ENCODE data around the gene TIMP2.

The TIMP2 gene

DNA sequence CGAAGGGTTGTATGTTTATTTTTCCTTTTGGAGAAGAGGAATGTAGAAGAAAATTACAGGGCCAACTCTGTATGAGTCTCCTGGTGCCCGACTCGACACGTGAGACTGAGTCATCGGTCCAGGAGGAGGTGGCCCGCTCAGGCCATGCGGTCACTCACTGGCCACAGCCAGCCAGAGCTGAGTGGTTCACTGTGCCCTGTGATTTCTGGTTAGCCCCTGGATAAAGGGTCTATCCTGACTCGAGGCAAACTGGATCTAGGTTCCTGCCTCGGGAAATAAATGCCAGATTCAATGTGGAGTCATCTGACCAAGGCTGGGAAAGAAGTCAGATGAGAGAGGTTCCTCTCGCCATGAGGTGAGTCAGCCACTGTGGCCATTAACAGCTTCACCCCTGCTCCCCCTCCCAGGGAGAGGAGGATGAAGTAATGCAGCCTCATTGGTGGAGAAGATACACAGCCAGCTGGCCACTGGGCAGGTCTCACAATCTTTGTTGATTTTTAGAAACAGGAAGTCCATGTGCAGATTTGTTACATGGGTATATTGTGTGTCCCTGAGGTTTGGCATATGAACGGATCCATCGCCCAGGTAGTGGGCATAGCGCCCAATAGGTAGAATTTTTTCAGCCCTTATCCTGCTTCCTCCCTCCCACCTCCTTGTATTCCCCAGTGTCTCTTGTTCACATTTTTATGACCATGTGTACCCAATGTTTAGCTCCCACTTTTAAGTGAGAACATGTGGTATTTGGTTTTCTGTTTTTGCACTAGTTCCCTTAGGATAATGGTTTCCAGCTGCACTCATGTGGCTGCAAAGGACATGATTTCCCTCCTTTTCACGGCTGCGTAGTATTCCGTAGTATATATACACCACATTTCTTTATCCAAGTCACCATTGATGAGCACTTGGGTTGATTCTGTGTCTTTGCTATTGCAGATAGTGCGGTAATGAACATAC, 62.8 kb downstream of the TIMP2 start:
- no peak for DNase-seq

DNA sequence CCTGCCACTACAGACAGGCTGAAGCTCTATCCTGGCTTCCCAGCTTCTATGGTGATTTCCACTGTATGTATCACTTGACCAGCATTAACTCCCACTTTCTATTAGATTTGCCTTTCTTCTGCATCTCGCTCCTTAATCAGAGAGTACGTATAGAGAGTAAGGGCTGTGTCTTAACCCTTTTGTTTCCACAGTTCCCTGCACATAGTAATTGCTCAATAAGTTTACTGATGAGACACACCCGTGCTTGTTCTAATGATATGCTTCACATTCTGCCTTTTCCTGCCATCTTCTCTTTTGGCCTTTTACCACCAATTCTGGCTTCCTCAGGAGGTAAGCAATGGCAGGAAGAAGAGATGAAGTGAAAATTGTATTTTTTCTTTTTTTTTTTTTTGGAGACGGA, 64.0 kb downstream of the TIMP2 start:
- DNase-seq = no peak

DNA sequence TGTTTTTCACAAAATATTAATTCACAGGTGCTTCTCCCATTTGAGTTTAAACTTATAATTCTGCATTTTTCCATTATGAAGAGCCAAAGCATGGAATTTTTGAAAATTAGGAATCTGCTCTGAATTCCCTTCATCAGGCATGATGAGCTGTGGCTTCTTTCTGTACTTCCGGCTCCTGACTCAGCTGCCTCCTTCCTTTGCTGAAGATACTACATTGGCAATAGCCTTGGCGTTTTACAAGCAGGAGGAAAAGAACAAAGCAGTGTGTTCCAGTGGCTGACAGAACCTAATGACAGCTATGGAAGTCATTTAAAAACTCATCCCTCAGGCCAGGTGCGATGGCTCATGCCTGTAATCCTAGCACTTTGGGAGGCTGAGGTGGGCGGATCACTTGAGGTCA, 66.1 kb downstream of the TIMP2 start:
- no peak for DNase-seq

DNA sequence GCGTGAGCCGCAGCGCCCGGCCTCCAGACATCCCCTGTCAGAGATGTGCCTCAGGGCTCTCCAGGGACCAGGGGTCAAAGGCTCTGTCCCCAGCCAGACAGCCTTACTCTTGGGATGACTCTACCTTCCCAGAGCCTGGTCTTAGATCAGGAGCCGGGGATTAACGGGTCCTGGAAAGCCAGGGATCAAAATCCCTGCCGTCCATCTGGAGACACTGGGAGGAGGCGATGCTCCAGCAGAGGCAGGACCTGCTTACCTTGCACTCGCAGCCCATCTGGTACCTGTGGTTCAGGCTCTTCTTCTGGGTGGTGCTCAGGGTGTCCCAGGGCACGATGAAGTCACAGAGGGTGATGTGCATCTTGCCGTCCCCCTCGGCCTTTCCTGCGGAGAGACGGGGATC, 67.9 kb downstream of the TIMP2 start:
- no peak for DNase-seq

DNA sequence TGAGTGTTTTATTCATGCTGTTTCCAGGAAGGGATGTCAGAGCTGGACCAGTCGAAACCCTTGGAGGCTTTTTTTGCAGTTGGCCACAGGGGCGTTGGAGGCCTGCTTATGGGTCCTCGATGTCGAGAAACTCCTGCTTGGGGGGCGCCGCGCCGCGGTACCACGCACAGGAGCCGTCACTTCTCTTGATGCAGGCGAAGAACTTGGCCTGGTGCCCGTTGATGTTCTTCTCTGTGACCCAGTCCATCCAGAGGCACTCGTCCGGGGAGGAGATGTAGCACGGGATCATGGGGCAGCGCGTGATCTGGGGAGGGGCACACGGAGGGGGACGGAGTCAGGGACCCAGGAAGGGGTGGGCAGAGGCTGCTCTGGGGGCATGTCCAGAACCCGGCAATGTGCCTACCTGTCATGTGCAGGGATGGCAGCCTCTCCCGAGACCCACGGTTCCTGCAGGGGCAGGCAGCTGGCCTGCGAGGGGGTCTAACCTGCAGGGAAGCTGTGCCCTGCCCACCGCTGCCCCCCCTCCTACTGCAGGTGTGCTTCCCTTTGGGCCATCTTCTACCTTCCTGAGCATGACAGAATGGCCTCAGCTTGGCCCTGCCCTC, 69.5 kb downstream of the TIMP2 start:
- no peak for DNase-seq

DNA sequence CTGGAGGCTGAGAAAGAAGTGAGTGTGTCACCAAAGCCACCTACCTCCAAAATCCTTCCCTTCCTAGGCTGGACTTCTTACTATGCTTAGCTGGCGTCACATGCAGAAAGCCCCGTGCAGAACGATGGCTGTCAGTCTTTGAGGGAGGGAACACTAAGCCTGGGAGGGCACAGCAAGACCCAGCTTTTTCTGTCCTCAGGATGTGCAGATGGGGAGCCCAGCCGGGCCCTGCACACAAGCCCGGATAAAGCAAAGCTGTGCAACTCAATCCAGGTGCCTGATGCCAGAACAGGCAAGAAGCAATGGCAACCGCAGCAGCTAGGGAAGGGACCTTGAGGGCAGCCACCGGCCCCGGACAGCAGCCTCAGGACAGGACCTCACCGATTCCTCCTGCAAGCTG, 70.7 kb downstream of the TIMP2 start:
- no peak for DNase-seq

DNA sequence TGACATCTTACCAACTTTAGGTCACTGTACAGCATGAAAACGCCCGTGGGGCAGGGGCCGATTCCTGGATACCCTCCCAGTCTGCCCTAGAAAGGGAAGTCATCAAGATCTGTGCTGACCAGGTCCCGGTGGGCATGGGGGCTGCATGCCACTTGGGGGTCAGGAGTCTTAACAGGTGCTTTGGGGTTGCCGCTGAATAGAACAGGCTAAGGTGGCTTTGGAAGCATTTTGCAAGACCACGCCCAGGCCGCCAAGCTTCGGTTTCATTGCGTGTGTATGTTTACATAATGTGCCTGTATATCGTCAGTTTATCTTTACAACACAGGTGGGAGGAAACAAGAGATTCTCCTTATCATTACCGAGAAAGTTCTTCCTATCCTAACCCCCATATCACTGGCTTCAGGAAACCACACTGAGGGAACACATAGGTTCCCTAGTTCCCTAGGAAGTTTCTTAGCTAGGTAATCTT, 71.2 kb downstream of the TIMP2 start:
- DNase-seq = no peak

DNA sequence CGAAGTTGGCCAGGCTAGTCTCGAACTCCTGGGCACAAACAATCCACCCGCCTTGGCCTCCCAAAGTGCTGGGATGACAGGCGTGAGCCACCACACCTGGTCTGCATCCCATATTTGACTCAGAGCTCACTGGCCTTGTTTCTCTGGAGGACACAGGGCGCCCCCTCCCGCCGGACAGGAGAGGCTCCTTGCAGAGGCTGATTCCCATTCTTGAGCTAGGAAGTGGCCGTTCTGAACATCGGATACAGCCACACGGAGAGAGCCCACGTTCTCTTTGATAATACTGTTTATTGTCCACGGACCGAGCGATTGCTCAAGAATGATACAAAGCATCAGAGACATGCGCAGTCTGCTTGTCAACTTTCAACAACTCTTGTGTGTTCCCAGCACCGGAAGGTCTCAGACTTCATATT, 72.5 kb downstream of the TIMP2 start:
- no peak for DNase-seq

DNA sequence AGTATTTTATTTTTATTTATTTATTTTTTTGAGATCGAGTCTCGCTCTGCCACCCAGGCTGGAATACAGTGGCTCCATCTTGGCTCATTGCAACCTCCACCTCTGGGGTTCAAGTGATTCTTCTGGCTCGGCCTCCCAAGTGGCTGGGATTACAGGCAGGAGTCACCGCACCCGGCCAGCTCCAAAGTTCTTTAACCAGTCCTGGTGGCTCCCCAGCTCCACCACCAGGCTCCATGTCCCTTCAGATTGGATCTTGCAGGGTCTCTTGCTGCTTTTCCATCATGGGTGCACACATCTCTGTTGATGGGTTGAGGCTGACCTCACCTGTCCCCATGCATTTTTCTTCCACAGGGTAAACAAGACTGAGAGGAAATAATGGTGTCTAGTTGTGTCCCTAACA, 76.2 kb downstream of the TIMP2 start:
- no peak for DNase-seq

DNA sequence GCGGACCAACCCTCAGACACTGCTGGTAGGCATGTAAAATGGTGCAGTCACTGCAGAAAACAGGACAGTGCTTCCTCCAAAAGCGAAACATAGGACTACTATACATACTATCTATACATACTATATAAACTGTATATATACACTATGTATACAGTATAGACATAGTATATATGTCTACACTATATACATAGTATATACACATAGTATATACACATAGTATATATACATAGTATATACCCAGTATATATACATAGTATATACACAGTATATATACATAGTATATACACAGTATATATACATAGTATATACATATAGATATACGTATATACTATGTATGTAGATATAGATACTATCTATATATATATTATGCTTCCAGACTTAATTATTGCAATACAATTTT, 78.1 kb downstream of the TIMP2 start:
- no peak for DNase-seq

DNA sequence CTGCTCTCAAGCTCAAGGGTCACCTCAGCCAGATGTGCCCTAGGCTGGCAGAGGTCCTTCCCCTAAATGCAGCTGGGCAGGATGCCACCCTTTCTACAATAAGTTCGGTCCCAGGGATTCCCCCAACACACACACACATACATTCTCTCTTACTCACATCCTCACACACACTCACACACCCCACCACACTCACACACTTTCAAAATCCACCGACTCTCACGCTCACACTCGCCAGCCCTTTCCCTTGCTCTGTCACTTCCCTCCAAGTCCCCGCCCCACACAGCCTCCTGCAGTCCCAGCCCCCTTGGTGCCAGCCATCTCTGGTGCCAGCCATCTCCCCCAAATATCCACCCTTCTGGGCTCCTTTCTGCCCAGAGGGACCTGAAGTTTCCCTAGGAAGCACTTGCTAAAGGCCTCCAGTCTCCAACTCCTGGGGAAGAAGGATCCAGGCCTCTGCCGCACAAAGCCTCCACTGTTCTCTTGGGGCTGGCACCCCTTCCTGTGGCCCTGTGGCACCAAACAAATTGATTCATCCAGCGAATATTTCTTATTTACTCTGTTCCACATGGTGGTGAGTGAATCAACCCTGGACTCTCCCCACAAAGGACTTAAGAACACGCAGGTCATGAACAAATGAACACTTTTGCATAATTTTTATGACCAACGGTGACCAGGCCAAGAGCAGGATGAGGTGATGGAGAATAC, 80.7 kb downstream of the TIMP2 start:
- no peak for DNase-seq

DNA sequence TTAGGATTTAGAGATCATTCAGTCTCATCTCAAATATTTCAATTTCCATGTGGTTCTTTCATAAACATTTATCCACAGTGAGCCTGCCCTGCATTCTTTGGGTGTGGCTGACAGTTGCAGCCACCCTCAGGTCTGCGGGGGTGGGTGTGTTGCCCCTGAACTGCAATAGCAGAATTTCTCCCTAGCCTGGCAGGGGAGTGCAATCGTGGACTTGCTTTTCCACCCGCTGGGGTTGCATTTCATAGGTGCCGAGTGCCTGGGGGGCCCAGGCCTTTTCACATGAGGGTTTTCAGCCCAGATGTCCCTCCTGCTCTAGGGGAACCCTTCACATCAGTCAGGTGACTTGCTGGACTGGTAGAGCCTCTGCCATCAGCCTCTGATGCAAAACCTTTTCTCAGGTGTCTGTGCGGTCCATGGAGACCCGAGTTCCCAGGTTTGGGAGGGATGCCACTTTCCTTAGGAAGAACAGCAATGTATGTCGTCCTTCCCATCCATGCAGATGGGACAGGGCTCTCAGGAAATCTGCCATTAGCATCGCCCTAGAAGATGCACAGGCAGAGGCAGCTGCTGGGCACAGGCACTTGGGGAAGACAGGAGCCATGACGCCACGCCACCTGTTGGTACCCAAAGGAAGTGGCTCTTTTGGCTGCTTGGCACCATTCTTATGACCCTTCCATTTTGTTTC, 82.2 kb downstream of the TIMP2 start:
- peak in 3 of 4 experiments; percentile 16 to 38 (median 19) for DNase-seq

DNA sequence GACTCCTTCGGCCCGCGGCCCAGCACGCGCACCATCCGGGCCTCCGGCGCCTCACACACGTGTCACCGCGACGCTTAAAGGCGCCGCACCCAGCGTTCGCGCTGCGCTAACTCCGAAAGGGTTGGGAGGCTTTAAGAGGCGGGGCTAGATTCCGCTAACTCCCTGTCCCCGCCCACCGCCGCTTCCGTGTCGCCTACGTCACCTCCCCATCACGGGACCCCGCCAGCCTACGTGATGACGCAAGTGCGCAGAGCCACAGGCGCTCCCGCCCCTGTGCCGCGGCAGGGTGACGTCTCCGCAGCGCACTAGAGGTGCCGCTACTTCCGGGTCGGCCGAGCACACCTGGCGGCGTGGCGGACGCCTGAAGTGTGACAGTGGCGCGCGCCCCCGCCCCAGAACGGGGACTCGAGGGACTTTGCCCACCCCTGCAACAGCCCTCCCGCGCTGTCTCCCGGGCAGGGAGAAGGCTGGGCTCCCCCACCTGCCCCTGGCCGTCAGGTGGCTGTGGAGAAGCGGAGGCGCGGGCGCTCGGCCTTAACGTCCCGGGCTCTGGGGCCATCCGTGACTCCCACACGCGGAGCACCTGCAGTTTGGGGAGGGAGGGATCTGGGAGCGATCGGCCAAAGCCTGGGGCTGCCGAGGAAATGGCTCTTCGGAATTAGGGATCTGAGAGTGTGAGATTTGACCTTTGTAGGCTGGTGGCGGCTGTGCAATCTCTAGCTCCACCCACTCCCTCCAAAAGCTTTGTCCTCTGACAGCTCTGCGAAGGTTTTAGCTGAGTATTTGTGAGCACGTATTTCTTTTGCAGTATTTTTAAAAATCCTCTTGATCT, 84.2 kb downstream of the TIMP2 start, which contains the start of gene USP36:
Gene USP36 (minus strand): TSS at position 35 of the 832 bp plus-strand sequence. CDS start 4,451 bp downstream, outside the sequence.
- DNase-seq = peak; percentile 99 to 100 (median 99)

DNA sequence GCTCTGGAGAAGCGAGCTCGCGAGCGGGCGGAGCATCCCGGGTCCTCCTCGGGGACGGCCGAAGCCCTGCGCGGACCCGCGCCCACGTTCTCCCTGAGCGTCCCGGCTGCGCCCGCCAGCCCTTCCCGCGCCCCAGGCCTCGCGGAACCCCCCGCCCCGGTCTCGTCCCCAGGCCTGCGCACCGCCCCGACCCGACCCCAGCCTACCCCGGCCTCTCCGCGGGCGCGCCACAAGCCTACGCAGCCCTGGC, 84.7 kb downstream of the TIMP2 start:
- peak in 1 of 4 experiments; percentile 55 for DNase-seq

DNA sequence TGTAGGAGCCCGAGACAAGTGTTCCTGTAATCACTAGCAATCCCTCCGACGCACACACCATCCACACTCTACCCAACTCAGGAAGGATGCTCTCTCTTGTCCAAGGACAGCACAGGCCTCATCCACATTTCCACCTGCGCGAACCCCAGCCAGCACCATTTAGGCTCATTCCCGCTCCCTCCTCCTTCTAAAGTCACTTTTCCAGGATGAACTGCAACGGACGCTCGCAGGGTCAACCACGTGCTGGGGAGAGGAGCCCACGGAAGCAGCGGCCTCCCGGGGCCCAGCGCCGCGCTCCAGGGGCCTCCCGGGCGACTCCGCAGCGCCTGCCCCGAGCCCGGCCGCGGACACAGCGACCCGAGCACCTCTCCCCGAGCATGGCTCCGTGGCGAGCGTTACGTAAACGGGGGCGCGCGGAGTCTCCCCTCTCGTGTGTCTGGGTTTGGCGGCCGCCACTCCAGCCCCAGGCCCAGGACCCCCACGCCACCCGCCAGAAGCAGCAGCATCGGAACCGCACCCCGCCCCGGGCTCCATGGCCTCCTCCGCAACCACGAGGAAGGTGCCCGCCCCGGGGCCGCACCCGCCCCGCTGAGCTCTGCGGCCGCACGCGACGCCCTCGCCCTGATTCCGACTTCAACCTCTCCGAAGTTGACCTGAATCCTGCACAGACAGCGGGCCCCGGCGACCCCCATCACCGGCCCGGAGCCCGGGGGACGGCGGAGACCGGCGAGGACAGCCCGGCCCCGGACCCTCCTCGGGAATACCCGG, 85.2 kb downstream of the TIMP2 start:
- DNase-seq = peak in 3 of 4 experiments; percentile 27 to 55 (median 41)

DNA sequence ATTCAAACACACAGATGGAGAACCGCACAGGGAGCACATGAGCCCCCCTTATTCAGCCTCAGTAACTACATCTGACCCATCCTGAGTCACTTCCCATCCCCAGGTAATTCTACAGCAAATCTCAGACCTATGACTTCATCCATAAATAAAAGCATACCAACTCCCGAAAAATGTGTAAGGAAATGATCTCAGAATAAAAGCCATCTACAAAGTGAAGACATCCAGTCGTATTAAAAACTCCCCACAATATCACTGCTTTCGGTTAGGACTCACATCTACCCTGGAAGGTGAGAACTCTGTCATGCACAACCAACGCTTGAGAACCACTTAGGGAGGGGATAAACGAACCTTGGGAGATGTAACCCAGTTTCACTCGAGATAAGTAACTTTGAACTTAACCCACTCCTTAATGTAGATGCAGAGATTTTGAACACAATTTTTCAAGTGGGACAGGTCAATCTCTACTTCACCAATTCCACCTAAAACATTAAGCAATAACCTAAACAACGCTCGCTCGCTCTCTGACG, 85.9 kb downstream of the TIMP2 start:
- no peak for DNase-seq

DNA sequence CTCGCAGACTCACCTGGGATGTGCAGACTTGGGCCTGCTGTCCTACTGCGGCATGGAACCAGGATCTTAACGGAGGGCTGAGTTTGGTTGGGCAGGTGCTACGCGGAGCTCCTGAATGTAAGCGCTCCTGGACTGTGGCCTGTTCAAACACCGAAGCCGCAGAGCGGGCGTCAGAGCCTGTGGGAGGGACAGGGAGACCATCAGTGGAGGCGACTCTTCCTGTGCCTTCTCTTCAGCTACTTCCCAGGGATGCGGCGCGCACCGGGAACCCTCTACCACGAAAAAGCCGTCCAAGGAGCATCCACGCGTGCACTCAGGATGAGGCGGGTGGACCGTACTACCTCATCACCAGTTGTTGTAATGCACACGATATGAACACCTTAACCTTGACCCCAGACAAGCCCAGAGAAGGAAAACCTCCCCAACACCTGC, 86.6 kb downstream of the TIMP2 start:
- DNase-seq = no peak

DNA sequence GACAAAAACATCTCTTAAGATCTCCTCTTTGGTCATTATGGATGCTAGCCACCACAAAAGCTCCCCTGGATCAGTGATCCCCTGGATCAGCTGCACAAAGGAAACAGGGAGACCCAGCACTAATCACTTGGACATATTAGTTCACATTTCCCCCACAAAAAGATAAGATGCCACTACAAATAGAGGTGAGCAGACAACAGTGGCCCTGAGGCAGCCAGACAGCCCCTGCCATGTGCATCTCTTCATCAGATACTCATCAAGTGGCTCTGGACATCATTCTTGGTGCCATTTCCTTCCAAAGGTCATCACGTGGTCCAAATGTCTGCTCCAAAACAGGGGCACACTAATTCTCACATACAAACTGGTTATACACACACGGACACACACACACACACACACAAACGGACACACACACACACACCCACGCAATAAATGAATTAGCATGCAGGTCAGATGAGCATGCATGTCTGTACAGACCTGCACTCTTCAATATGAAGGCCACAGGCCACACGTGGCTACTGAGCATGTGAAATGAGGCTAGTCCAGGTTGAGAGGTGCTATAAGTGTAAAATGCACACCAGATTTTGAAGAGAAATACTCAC, 88.7 kb downstream of the TIMP2 start:
- DNase-seq = no peak

DNA sequence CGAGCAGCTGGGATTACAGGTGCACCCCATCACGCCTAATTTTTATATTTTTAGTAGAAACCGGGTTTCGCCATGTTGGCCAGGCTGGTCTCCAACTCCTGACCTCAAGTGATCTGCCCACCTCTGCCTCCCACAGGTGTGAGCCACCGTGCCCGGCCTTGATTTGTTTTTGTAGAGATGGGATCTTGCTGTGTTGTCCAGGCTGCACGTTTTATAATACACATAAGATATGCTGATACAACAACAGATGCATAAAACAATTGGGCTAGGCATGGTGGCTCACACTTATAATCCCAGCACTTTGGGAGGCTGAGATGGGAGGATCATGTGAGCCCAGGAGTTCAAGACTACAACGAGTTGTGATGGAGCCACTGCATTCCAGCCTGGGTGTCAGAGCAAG, 90.6 kb downstream of the TIMP2 start:
- DNase-seq = no peak

DNA sequence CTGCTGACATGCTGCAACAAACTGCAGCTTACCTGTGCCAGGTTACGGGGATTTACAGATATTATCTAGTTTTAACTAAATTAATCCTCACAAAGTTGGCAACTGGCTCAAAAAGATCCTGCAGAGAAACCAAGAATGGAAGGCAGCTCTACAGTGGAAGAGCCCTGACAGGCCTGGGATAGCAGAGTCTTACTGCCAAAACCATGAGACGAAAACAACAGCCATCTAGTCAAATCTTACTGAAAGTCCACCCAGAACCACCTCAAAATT, 92.7 kb downstream of the TIMP2 start:
- no peak for DNase-seq
